Measurements from ENCODE around the gene TMEM37.

TMEM37 gene

DNA sequence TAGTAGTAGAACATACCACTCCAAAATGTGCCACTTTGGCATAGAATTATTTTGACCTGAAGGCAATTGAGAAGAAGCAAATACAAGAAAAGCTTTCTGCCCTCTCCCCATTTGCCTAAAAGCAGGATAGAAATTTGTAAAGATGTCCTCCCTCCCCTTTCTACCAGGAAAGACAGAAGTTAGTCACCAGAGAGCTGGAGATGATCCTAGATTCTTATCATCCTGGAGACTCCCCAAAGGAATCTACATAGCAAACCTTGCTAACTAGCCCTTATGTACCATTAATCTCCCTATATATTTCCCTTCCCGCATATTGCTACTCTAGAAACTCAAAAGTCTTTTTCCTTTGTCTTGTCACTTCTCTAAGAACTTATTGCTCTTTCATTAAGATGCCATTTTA lies 12.6 kb upstream of the TMEM37 start:
- no peak for DNase-seq

DNA sequence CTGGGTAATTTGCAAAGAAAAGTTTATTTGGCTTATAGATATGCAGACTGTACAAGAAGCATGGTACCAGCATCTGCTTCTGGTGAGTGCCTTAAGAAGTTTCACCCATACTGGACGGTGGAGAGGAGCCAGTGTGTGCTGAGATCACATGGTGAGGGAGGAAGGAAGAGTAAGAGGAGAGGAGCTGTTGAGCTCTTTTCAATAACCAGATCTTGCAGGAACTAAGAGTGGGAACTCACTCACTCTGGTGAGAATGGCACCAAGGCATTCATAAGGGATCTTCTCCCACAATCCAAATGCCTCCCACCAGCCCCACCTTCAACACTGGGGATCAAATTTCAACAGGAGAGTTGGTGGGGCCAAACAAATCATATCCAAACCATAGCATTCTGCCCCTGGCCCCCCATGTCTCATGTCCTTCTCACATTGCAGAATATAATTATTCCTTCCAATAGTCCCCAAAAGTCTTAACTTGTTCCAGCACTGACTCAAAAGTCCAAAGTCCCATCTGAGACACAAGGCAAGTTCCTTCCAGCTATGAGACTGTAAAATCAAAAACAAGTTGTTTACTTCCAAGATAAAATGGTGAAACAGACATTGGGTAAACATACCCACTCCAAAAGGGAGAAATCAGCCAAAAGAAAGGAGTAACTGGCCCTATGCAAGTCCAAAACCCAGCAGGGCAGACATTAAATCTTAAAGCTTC lies 11.7 kb upstream of the TMEM37 start:
- no peak for DNase-seq

DNA sequence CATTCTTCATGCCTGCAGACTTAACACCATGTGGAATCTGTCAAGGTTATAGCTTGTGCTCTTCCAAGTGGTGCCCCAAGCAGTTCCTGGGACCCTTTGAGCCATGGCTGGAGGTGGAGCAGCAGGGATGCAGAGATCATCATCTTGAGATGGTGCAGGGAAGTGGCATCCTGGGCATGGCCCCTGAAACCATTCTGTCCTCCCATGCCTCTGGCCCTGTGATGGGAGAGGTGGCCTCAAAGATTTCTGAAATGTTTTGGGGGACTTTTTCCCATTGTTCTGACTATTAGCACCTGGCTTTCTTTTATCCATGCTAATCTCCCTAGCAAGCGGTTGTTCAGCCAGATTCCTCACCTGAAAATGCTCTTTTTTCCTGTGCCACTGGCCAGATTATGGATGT lies 10.3 kb upstream of the TMEM37 start:
- DNase-seq: no peak

DNA sequence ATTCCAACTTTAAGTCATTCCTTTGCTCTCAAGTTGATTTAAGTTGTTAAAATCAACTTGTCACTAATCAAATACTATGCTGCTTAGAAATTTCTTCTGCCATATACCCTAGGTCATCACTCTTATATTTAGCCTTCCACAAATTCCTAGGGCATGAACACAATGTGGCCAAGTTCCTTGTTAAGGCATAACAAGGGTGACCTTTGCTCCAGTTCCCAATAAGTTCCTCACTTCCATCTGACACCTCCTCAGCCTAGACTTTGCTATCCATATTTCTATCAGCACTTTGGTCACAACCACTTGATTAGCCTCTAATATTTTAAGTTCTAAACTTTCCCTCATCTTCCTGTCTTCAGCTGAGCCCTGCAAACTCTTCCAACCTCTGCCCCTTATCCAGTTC lies 9.9 kb upstream of the TMEM37 start:
- no peak for DNase-seq

DNA sequence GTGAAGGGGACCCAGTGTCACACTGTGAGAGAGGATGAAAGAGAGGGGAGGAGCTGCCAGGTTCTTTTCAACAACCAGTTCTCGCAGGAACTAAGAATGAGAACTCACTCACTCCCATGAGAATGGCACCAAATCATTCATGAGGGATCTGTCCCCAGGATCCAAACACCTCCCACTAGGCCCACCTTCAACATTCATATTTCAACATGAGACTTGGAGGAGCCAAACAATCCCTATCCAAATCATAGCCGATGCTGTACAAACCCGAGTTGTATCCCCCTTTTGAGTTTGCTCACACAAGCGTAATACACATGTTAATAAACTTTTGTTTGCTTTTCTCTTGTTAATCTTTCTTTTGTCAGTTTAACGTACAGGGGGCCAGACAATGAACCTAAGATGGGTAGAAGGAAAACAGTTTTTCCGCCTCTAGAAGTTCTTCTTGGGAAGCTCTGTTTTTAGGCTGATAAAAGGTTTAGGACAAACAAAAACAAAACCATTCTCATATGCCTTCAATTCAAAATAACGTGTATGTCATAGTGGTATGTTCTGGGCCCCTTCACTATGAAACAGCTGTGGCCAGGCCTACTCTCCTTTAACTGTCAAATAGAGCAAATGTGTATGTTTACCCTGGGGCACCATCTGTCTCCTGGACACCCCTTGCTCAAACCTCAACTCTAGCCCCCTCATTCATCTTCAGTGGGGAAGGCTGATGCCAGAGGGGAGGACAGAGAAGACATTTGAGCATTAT lies 9.1 kb upstream of the TMEM37 start:
- no peak for DNase-seq

DNA sequence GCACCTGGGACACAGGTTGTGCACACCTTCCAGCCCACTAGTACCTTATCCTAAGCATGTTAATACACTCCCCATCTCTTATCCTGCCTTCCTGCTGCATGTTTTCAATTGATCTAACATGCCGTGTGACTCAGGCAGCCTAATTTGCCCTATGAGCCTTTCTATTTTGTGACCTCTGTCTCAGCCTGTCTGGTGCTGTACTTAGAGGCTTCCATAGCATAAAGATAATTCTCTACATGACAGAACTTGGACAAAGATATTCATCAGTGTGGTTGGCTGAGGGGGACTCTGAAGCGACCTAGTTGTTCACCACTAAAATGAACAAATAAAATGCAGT lies 8.6 kb upstream of the TMEM37 start:
- DNase-seq: no peak

DNA sequence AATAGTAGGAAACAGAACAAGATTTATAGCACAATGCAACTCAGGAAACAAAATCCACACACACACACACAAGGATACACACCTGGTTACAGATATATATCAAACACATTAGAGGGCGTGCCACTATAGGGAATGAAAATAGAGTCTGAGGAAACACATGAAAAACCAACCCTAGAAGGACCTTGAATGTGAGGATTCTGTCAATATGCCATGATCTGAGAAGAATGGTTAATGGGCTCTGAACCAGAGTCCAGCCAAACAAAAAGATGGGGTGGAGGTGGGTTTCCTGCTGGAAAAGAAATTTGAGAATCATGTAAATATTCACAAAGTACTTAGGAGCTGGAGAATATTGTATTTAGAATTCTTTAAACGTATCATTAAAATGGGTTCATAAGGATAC lies 7.8 kb upstream of the TMEM37 start:
- DNase-seq: no peak

DNA sequence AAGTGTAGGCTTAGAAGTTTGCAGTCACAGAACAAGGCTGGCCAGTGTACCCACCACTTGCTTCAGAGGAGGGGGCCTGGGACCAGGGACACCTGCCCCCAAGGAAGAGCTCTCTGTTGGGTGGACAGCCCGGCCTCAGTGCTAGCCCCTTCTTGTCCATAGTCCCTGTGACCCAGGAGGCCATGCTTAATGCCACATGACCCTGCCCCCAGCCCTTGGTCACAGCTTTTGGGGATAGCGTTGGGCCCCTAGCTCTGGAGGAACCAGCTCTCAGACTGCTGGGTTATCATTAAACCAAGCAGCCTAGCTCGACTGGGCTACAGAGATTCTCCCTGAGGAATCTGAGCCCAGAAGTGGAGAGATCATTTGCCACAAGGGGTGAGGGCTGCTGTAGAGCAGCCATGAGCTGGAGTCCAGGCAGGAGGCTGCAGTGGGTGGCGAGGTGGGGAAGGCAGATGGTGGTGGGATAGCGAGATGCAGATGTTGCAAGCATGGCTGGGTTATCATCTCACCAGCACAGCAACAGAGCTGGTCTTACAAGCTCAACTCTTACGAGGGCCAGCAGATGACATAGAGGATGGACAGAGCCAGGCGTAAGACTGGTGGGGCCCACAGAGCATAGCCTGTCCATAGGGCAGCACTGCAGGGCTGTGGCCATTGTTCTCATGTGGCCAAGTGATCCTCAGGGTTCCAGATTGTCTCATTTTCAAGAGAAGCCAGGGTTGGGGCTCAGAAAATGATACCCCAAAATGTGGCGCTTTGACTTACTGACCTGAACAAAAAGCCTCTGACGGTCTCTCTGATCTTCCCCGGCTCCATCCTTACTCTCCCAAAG lies 7.2 kb upstream of the TMEM37 start:
- DNase-seq: no peak

DNA sequence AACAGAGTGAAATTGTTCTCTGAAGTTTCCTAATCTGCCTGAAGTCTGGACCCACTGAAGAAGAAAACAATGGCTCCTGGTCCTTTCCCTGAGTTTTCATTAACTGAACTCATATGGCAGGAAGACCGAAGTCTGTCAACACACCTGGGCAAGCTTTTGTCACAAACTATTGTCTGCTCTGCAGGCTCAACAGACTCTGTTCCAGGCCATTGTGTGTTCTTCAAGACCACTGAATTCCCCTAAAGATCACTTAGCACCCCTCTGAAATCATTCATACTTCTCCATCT lies 6.6 kb upstream of the TMEM37 start:
- no peak for DNase-seq

DNA sequence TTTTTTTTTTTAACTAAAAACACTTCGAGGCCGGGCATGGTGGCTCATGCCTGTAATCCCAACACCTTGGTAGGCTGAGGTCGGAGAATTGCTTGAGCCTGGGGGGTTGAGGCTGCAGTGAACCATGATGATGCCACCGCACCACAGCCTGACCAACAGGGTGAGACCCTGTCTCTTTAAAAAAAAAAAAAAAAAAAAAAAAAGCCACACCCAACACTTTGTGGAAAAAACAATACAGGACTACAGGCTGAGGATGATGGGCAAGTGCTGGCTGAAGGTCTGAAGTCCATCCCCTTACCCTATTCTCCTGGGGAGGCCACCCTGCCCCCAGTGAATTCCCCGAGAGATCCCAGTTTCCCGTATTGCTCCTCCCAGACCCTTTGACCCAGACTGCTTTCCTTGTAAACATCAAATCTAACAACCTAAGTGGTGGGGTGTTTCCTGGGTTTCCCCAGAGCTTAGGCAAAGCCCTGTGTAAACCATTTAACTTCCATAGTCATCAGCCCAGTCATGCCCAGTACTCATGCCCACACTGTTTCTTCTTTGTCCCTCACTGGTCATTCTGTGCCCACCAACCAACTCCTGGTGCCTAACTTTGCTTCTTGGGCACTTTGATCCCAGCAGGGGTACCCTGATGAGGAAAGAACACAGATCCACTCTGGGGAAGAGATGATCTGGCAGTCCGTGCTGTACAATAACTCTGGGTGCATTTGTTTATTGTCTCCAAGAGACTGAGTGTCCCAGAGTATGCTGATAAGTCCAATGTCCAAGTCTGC lies 5.8 kb upstream of the TMEM37 start:
- DNase-seq: no peak

DNA sequence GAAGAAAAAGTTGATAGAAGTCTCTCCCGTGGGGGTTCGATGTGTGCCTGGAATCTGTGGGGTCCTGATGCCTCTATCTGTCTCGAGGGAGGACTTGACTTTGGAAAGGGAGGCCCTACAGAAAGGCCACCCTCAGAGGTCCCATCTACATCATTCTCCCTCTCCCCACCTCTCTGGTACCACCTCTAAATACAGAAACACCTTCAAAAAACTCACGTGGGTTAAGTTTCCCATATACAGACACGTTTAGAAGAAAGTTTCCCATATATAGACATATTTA lies 5.3 kb upstream of the TMEM37 start:
- no peak for DNase-seq

DNA sequence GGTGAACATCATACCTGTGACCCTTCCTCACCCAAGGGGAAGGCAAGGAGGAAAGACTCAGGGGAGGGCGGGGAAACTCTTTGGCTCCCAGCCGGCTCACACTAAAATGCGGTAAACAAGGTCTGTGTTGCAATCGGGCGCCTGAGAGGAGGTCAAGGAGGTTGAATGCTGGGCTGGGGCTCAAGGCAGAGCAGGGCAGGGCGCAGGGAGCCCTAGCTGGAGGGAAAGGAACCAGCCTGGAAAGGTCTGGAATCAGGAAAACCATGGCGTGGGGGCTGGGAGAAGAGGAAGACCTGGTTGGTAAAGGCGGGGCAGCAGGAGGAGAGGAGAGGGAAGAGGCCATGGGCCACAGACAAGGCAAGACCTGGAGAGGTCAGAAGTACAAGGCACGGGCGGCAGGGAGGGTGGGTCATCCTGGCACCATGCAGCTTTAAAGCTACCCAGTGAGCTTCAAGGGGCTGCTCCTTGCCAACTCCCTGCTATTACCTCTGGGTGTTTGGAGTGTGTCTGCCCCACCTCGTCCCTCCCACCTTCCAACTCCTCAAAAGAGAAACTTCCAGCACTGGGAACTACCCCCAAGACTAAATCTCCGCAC lies 4.8 kb upstream of the TMEM37 start:
- DNase-seq: no peak

DNA sequence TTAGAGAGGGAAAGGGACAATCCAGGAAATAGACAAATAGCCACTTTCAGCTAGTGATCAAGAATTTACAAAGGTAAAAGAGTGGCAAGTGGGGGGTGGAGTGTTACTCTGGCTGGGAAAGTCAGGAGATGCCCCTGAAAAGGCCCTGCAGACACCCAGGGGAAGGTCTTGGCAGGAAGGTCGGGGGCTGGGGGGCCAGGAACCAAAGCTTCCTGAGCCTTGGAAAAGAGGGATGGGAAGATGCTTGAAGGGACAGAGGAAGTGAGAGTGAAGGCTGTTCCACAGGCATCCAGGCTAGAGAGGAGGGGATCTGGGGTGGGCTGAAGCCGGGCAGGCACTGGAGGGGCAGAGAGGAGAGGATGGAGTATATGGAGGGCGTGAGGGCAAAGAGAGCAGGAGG lies 3.9 kb upstream of the TMEM37 start:
- no peak for DNase-seq

DNA sequence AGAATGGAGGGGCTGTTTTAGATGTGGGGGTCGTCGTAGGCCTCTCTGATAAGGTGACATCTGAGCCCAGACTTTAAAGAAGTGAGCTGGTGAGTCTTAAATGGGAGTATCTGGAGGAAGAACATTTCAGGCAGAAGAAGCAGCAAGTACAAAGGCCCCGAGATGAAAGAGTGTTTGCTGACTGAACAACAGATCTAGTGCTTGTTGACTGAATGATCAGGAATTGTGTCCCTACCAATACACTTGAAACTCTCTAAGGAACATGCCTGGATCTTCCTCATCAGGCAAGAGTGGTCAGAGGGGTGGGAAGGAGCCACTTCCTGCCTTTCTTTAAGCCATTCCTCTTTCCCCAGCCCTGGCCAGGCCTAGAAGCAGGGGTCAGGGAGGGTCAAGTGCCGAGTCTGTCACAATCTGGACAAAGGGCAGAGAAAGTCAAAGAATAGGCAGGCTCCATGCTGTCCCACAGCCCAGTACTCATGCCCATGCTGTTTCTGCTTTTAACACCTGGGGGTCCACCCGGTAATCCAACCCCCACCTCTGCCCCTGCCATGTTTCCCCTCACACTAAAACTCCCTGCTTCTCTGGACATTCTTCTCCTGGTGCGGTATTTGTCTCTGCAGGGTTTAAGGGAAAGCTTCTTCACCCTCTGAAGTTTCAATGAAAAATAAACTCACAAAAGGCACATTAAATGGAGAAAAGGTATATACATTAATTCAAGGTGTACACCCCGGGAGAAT lies 3.0 kb upstream of the TMEM37 start:
- DNase-seq: no peak

DNA sequence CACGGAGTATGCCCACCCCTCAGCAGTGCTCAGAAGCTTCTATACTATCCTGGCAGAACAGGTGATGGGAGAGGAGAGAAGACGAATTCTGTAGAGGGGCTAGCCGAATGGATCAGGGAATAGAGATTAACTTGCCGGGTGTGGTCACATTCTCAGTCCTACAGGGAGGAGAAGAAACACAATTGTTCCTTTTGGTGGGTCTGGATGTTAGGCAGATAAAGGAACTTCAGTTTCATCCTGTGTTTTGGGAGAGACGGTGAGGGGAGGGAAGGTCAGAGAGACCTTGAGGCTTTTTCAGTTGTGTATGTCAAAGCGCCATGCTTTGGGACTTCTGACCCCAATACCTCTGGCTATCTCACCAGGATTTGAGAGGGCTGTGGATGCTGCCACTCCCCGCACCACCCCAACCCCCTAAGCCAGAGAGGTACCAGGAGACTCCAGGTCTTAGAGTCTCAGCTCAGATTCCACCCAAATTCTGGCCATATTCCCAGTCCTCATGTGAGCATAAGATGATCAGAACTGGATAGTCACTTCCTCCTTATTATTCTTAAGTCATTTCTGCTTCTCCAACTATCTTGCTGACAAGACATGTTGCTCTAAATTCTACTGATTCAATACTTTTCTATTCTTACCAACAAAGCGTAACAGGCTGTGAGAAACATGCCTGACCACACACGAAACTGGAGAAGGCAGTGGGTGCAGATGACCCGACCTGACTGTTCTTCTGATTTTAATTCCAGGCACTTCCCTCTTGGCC lies 2.3 kb upstream of the TMEM37 start:
- DNase-seq: no peak

DNA sequence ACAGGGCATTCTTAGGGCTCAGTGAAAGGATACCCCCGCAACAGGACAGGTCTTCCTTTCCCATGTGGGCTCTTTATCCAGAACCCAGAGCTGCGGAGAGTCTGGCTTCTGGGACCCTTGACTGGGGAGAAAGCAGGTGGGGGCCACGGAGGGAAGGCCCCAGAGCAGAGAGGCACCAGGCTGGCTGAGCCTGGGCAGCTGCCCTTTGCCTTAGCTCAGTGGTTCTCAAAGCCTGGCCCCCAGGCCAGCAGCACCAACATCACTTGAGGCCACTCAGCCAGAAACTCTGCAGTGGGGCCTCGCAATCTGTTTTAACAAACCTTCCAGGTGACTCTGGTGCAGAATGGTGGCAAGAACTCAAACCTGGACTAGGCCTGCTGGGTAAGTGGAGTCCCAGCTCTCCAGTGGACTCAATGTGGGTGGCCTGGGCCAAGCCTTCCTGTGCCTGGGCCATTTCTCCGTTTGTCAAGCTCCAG lies 1.6 kb upstream of the TMEM37 start:
- no peak for DNase-seq

DNA sequence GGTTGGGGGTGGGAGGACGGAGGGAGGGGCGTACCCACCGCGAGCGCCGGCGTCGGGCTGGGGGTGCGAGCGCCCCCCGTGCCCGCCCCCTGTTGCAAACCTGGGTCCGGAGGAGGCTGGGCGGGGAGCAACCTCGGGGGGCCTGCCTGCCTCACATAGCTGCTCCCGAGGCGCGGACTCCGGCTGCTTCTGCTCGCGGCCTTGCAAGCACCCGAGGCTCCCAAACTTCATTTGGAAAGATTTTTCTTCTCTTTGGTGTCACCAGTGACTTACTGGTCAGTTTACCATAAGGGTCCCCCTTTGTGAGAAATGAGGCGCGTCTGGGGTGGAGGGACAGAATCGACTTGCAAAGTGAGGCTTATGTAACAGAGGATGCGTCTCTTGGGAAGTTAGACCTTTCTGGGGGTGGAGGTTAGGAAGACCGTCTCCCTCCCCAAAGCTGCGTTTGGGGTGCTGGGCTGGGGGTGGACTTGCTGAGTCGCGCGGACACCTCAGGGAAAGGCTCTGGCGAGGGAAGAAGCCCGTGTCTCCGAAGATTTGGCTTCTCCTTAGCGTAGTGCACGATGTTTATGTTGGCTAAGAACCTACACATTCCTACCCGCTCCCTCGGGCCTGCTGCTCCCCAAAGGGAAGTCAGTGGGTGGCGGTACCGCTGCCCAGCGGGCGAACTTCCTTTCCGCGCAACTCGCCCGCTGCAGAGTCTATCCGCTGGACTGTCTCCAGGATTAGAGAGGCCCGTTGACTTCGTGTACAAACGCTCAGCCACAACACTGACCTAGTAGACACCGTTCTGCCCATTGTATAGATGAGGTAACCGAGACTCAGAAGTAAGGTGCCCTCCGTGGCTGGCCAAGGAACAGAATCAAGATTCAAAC lies 559 bp downstream of the TMEM37 start:
- DNase-seq: no peak

DNA sequence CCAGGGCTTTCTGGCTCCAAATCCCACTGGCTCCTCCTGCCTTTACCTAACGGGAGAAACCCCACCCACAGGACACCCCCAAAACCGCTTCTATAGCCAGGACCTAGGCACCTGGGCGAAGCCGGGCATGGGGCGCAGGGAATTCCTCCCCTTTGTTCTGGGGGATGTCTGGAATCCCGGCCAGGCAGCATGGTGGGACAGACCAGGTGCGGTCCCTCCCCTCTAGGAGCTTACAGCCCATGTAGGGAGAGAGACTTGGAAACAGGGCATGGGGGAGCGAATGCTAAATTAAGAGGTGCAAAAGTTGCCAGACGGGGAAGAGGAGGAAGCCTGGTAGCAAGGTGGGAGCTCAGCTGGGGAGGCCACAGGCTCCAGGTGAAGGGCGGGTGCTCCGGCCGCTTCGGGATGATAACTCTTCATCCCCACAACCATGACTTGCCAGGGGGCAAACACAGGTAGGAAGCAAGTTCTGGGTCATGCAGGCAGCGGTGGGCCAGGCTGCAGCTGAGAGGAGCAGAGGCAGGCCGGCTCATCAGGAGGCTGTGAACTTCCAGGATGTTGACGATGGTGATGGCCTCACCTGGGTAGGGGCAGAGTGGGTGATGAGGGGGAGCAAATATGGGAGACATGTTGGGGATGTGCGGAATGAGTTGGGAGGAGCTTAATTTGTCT lies 1.3 kb downstream of the TMEM37 start:
- no peak for DNase-seq

DNA sequence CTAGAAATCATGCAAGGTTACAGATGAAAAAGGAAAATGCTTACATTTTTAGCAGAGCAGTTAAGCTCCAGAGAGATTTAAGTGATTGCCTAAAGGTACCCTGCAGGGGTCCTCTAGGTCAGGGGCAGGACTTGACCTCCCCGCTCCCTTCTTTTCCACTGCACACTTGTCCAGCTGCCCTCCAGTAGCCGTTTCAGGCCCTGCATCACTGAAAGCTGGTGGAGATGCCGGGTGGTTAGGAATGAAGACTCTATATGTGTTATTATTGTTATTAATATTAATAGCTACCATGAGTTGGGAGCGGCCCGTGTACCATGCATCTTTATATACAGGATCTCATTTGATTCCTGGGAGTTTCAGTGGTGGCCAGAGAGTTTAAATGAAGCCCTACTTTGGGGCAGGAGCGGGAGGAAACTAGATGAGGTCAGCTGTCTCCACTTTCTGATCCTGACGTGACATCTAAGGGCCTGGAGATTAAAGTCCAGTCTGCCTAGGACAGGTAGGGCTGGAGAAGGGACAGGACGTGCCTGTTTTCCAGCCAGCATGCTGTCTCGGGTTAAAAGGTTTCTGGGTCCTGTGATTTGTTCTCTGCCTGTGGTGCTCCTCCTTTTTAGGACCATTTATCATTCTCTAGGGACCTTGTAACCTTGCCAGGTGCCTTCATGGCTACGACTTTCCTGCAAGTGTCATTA lies 2.1 kb downstream of the TMEM37 start:
- DNase-seq: no peak

All from NCI-H1105 treated with DMSO at 0.1 percent for 48 hours (cell line).